ENCODE measurements around the gene GALNTL6. TPM values are rescaled to one million over a fixed set of nuclear protein-coding genes. Genes with fewer than 3 reads are reported as not detected.
A peak's percentile ranks its signal among the peaks of the same experiment; 100 is the strongest.

GALNTL6 gene
- total and polyA plus RNA-seq, 9 of the 15 experiments (the other 6 are each of a cell fraction or from before 2014, with no cell fraction given), result 0.18 to 0.50 (median 0.29) TPM

DNA sequence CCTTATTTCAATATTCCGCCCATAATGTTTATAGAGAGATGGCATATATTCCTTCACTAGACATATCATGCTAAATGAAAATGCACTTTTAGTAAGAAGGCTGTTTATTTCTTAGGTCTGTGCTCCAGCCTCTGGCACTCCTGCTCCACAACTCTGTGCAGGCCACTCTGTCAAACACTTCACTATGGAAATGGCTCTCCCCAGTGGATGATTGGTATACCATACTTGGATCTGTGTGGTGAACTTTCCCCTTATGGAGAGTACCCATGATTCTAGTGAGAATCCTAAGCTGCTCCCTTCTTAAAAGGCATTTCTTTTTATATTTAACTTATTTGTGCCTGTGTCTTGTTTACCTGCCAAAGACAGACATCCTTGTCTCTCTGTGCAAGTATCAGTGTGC, 875.3 kb downstream of the GALNTL6 start:
- Histone ChIP-seq H3K4me3 (no peak overlapping the region), H3K9me3 (replicated peaks; ENCODE audit: control insufficient read depth, insufficient read depth, low read depth, low read length) (no peaks in the 10 kb centered on the region)
- in situ Hi-C loops (cut with MboI), result no loop called here

DNA sequence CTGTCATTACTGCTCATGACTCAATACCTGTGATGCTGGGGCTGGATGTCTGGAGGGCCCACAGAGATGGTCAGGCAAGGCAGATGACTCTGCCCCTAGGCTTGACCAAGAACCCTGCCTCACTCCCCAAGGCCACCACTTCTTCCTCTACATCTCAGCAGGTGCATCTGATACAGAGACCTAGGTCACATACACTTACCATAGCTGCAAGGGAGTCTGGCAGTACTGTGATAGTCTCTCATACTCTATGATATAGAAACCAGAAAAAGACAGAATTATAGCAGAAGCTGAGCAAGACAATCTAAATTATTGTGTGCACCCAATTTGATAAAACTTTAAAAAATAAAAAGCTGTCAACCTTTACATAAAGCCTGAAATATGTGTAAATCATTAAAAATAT, 878.3 kb downstream of the GALNTL6 start:
- in situ Hi-C loops (cut with MboI) (no loop called here), intact Hi-C loops (cut with micrococcal nuclease) (no loop called here)
- H2AFZ ChIP-seq (ENCODE audit: low read depth, low read length), result no peak overlapping the region
- no peaks in the 10 kb centered on the region for H3K9me1 ChIP-seq (ENCODE audit: control insufficient read depth, insufficient read depth, low read length)
- H3K36me3 ChIP-seq (ENCODE audit: control insufficient read depth, insufficient read depth, low read length), result no peaks in the 10 kb centered on the region
- FAIRE-seq, result peak; percentile 26
- no peaks in the 10 kb centered on the region for H3K4me1 ChIP-seq (replicated peaks in 1 of 2; ENCODE audit: control insufficient read depth in 2 of 2, insufficient read depth in 2 of 2, low read length in 2 of 2)
- ChIA-PET POLR2A (no interaction called here), CTCF (ENCODE audit: low intra/inter-chr PET ratio) (no interaction called here)
- H3K9me3 ChIP-seq (replicated peaks; ENCODE audit: control insufficient read depth, insufficient read depth, low read depth, low read length), result 0 out of 2 replicates have a peak, but pooled peaks cover 2% of the 10 kb centered on the region
- H3K27me3 ChIP-seq (ENCODE audit: control insufficient read depth in 2 of 2, insufficient read depth in 2 of 2, low read length in 2 of 2), result no peaks in the 10 kb centered on the region
- ATAC-seq, result no peak
- H3K4me2 ChIP-seq (ENCODE audit: insufficient read depth, low read length), result no peak overlapping the region
- no peaks in the 10 kb centered on the region for H4K20me1 ChIP-seq (replicated peaks; ENCODE audit: control insufficient read depth, insufficient read depth, low read length)
- no peak for DNase-seq (ENCODE audit: extremely low read depth in 1 of 4, low spot score in 3 of 4)
- H3K27ac ChIP-seq (ENCODE audit: extremely low read depth, low read depth, low read length), result no peak overlapping the region
- no peak overlapping the region for H3K9ac ChIP-seq (ENCODE audit: insufficient read depth in 1 of 2, low read depth in 2 of 2, low read length in 2 of 2)
- no peak overlapping the region for H3K4me3 ChIP-seq
- no TSS peak for BruUV-seq (replicated peaks)
- no peaks in the 10 kb centered on the region for H3K79me2 ChIP-seq (ENCODE audit: control insufficient read depth, insufficient read depth, low read length)
- TF ChIP-seq PRPF4 (IDR thresholded peaks at IDR 0.05; ENCODE audit: insufficient read depth, low read depth, low read length, poor library complexity, severe bottlenecking) (no peak), ZNF354B (CRISPR knock-in tag; IDR thresholded peaks at IDR 0.05) (no peak), SIX5 (IDR thresholded peaks at IDR 0.05; ENCODE audit: borderline replicate concordance in 1 of 2, insufficient read depth in 1 of 2, low read depth in 1 of 2, low read length in 2 of 2) (no peak), XRCC4 (IDR thresholded peaks at IDR 0.05; ENCODE audit: extremely low read depth, insufficient read depth, insufficient read length) (no peak), GTF2E2 (tag; IDR thresholded peaks at IDR 0.05) (no peak)
- TF ChIP-seq, protein P1, sequence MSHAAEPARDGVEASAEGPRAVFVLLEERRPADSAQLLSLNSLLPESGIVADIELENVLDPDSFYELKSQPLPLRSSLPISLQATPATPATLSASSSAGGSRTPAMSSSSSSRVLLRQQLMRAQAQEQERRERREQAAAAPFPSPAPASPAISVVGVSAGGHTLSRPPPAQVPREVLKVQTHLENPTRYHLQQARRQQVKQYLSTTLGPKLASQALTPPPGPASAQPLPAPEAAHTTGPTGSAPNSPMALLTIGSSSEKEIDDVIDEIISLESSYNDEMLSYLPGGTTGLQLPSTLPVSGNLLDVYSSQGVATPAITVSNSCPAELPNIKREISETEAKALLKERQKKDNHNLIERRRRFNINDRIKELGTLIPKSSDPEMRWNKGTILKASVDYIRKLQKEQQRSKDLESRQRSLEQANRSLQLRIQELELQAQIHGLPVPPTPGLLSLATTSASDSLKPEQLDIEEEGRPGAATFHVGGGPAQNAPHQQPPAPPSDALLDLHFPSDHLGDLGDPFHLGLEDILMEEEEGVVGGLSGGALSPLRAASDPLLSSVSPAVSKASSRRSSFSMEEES (CRISPR knock-in tag; IDR thresholded peaks at IDR 0.05), result no peak
- TF ChIP-seq, protein P2, sequence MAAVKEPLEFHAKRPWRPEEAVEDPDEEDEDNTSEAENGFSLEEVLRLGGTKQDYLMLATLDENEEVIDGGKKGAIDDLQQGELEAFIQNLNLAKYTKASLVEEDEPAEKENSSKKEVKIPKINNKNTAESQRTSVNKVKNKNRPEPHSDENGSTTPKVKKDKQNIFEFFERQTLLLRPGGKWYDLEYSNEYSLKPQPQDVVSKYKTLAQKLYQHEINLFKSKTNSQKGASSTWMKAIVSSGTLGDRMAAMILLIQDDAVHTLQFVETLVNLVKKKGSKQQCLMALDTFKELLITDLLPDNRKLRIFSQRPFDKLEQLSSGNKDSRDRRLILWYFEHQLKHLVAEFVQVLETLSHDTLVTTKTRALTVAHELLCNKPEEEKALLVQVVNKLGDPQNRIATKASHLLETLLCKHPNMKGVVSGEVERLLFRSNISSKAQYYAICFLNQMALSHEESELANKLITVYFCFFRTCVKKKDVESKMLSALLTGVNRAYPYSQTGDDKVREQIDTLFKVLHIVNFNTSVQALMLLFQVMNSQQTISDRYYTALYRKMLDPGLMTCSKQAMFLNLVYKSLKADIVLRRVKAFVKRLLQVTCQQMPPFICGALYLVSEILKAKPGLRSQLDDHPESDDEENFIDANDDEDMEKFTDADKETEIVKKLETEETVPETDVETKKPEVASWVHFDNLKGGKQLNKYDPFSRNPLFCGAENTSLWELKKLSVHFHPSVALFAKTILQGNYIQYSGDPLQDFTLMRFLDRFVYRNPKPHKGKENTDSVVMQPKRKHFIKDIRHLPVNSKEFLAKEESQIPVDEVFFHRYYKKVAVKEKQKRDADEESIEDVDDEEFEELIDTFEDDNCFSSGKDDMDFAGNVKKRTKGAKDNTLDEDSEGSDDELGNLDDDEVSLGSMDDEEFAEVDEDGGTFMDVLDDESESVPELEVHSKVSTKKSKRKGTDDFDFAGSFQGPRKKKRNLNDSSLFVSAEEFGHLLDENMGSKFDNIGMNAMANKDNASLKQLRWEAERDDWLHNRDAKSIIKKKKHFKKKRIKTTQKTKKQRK (IDR thresholded peaks at IDR 0.05; ENCODE audit: borderline replicate concordance, low read depth, low read length), result no peak

More for the DNA sequence above, 875.3 kb downstream of the GALNTL6 start:
- Histone ChIP-seq H2AFZ (ENCODE audit: low read depth, low read length) (no peak overlapping the region), H3K4me1 (replicated peaks in 1 of 2; ENCODE audit: control insufficient read depth in 2 of 2, insufficient read depth in 2 of 2, low read length in 2 of 2) (no peaks in the 10 kb centered on the region), H3K27ac (ENCODE audit: extremely low read depth, low read depth, low read length) (no peak overlapping the region), H4K20me1 (replicated peaks; ENCODE audit: control insufficient read depth, insufficient read depth, low read length) (no peaks in the 10 kb centered on the region), H3K27me3 (ENCODE audit: control insufficient read depth in 2 of 2, insufficient read depth in 2 of 2, low read length in 2 of 2) (no peaks in the 10 kb centered on the region), H3K9ac (ENCODE audit: insufficient read depth in 1 of 2, low read depth in 2 of 2, low read length in 2 of 2) (no peak overlapping the region), H3K9me1 (ENCODE audit: control insufficient read depth, insufficient read depth, low read length) (no peaks in the 10 kb centered on the region), H3K4me2 (ENCODE audit: insufficient read depth, low read length) (no peak overlapping the region), H3K79me2 (ENCODE audit: control insufficient read depth, insufficient read depth, low read length) (no peaks in the 10 kb centered on the region), H3K36me3 (ENCODE audit: control insufficient read depth, insufficient read depth, low read length) (no peaks in the 10 kb centered on the region)
- 0% methylated on average over 1 of the region's 1 CpG for WGBS (ENCODE audit: insufficient coverage, low coverage, missing lambda C conversion rate)
- no peak for FAIRE-seq
- no peak for TF ChIP-seq SOX6 (IDR thresholded peaks at IDR 0.05)
- TF ChIP-seq TBP (optimal IDR thresholded peaks at IDR 0.05; ENCODE audit: low read depth, low read length), result no peak
- TF ChIP-seq, protein P3, sequence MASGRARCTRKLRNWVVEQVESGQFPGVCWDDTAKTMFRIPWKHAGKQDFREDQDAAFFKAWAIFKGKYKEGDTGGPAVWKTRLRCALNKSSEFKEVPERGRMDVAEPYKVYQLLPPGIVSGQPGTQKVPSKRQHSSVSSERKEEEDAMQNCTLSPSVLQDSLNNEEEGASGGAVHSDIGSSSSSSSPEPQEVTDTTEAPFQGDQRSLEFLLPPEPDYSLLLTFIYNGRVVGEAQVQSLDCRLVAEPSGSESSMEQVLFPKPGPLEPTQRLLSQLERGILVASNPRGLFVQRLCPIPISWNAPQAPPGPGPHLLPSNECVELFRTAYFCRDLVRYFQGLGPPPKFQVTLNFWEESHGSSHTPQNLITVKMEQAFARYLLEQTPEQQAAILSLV (tag; IDR thresholded peaks at IDR 0.05), result no peak
- TF ChIP-seq TCFL5 (CRISPR knock-in tag; conservative IDR thresholded peaks at IDR 0.05), result no peak
- ChIA-PET POLR2A (no interaction called here), CTCF (ENCODE audit: low intra/inter-chr PET ratio) (no interaction called here)
- intact Hi-C loops (cut with micrococcal nuclease), result no loop called here
- ATAC-seq, result no peak
- no TSS peak for BruUV-seq (replicated peaks)
- DNase-seq (ENCODE audit: extremely low read depth in 1 of 4, low spot score in 3 of 4), result no peak

Measured in K562 (cell line).